Parathyroid adenoma (tissue), 2 donors: Measurements from ENCODE around the gene ADSL.
"Not testable (repeated sequence)": the region's sequence is repeated elsewhere in the genome, so short reads cannot be mapped to it uniquely, and the experiment has no call there.

Experiments used
- H2AFZ ChIP-seq: fragments of 300-600 bp; sonication (generic); one replicate; pipeline ENCODE4 v1.7.0; 2017; ENCODE audit warnings: antibody characterized with exemption, mild to moderate bottlenecking
- H3K27ac ChIP-seq: fragments of 300-600 bp; sonication (generic); one replicate; pipeline ENCODE4 v1.7.0; 2017
- H3K27me3 ChIP-seq: fragments of 300-600 bp; sonication (generic); one replicate; pipeline ENCODE4 v1.7.0; 2017; ENCODE audit warnings: low read length; ENCODE audit not compliant: control insufficient read depth, insufficient read depth
- H3K36me3 ChIP-seq: fragments of 300-600 bp; sonication (generic); one replicate; pipeline ENCODE4 v1.7.0; 2017; ENCODE audit warnings: low read length; ENCODE audit not compliant: control insufficient read depth, insufficient read depth
- H3K4me1 ChIP-seq: fragments of 300-600 bp; sonication (generic); one replicate; pipeline ENCODE4 v1.7.0; 2017; ENCODE audit warnings: control low read depth
- H3K4me2 ChIP-seq: fragments of 300-600 bp; sonication (generic); one replicate; pipeline ENCODE4 v1.7.0; 2017; ENCODE audit warnings: low read length
- H3K4me3 ChIP-seq: fragments of 300-600 bp; sonication (generic); one replicate; pipeline ENCODE4 v1.7.0; 2017; ENCODE audit warnings: low read depth, low read length
- H3K79me2 ChIP-seq: fragments of 300-600 bp; sonication (generic); one replicate; pipeline ENCODE4 v1.7.0; 2017; ENCODE audit warnings: control low read depth
- H3K9ac ChIP-seq: fragments of 300-600 bp; sonication (generic); one replicate; pipeline ENCODE4 v1.7.0; 2017; ENCODE audit warnings: mild to moderate bottlenecking
- H3K9me3 ChIP-seq: fragments of 300-600 bp; sonication (generic); one replicate; pipeline ENCODE4 v1.7.0; 2017; ENCODE audit warnings: low read length; ENCODE audit not compliant: control insufficient read depth
- CTCF ChIP-seq: fragments of 300-600 bp; sonication (generic); IDR thresholded peaks from one replicate; pipeline ENCODE4 v1.7.0; 2017; ENCODE audit warnings: antibody characterized with exemption, mild to moderate bottlenecking
- donor health status: primary hyperparathyroidism.

ADSL gene

GRCh38 chr22:40305625-40306024 lies 40.7 kb upstream of the ADSL start:
- Histone ChIP-seq H3K4me1 (peaks cover 4% of the 10 kb centered on the region), H3K27ac (no peak overlapping the region), H3K27me3 (no peaks in the 10 kb centered on the region), H3K79me2 (no peaks in the 10 kb centered on the region), H3K36me3 (no peaks in the 10 kb centered on the region), H2AFZ (no peak overlapping the region), H3K4me2 (no peak overlapping the region), H3K9me3 (no peaks in the 10 kb centered on the region), H3K9ac (no peak overlapping the region), H3K4me3 (no peak overlapping the region)
- TF ChIP-seq CTCF = no peak

GRCh38 chr22:40308999-40309573 lies 37.2 kb upstream of the ADSL start:
- Histone ChIP-seq H3K27me3 (no peaks in the 10 kb centered on the region), H3K36me3 (no peaks in the 10 kb centered on the region), H3K9me3 (no peaks in the 10 kb centered on the region), H3K27ac (no peak overlapping the region), H2AFZ (no peak overlapping the region), H3K9ac (no peak overlapping the region), H3K4me2 (no peak overlapping the region), H3K4me3 (no peak overlapping the region), H3K79me2 (no peaks in the 10 kb centered on the region), H3K4me1 (peaks cover 7% of the 10 kb centered on the region)
- TF ChIP-seq CTCF = no peak

DNA sequence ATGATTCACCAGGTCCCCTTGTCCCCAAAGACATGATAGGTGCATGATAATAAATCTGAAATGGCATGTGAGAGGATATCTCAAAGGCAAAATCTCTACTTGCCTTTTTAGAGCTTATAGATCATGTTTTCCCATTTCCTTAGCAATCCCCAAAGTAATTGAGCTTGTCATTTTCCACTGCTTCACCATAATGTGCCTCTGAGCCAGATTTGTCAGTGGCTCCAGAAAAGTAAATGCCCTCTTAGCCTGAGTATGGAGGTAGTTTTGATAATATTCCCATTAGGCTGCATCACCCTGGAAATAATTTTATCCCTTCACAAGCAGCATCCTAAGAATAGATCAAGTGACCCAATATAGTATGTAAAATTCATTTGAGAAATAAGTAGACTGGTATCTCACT lies 36.7 kb upstream of the ADSL start:
- no peak overlapping the region for H3K4me2 ChIP-seq
- no peak overlapping the region for H3K9ac ChIP-seq
- H2AFZ ChIP-seq = no peak overlapping the region
- H3K27ac ChIP-seq = no peak overlapping the region
- H3K4me1 ChIP-seq = peaks cover 7% of the 10 kb centered on the region
- H3K79me2 ChIP-seq = no peaks in the 10 kb centered on the region
- H3K9me3 ChIP-seq = no peaks in the 10 kb centered on the region
- no peaks in the 10 kb centered on the region for H3K36me3 ChIP-seq
- no peaks in the 10 kb centered on the region for H3K27me3 ChIP-seq
- no peak overlapping the region for H3K4me3 ChIP-seq
- no peak for TF ChIP-seq CTCF

GRCh38 chr22:40310081-40310767 lies 36.1 kb upstream of the ADSL start:
- no peak for TF ChIP-seq CTCF
- peaks cover 7% of the 10 kb centered on the region for H3K4me1 ChIP-seq
- no peaks in the 10 kb centered on the region for H3K27me3 ChIP-seq
- H3K9me3 ChIP-seq = no peaks in the 10 kb centered on the region
- no peaks in the 10 kb centered on the region for H3K79me2 ChIP-seq
- H3K4me2 ChIP-seq = no peak overlapping the region
- no peak overlapping the region for H2AFZ ChIP-seq
- no peak overlapping the region for H3K4me3 ChIP-seq
- H3K27ac ChIP-seq = no peak overlapping the region
- H3K9ac ChIP-seq = no peak overlapping the region
- no peaks in the 10 kb centered on the region for H3K36me3 ChIP-seq

GRCh38 chr22:40310768-40311120 lies 35.6 kb upstream of the ADSL start:
- Histone ChIP-seq H3K4me1 (peaks cover 7% of the 10 kb centered on the region), H2AFZ (no peak overlapping the region), H3K4me2 (no peak overlapping the region), H3K36me3 (no peaks in the 10 kb centered on the region), H3K27me3 (no peaks in the 10 kb centered on the region), H3K79me2 (no peaks in the 10 kb centered on the region), H3K9me3 (no peaks in the 10 kb centered on the region), H3K4me3 (no peak overlapping the region), H3K27ac (no peak overlapping the region), H3K9ac (no peak overlapping the region)
- TF ChIP-seq CTCF = no peak

GRCh38 chr22:40311646-40312045 lies 34.7 kb upstream of the ADSL start:
- not testable (repeated sequence) for H3K4me1 ChIP-seq, H3K27ac ChIP-seq, H3K4me3 ChIP-seq, H2AFZ ChIP-seq, H3K9ac ChIP-seq, H3K27me3 ChIP-seq, H3K4me2 ChIP-seq, H3K79me2 ChIP-seq, H3K9me3 ChIP-seq, H3K36me3 ChIP-seq
